K562 (cell line): ENCODE measurements around the gene BGN. TPM values are rescaled to one million over a fixed set of nuclear protein-coding genes. Genes with fewer than 3 reads are reported as not detected.

Source experiments
- ATAC-seq: fragments of 200-7000 bp; cut with Tn5 transposase; 3 replicates; pipeline ENCODE4 v1.9.1; 2020; ENCODE audit warnings: moderate library complexity
- BruUV-seq: library from RNA; stranded (reverse); fragments of 400-500 nt; replicated peaks from 2 replicates; lab custom pipeline; 2021; lab: Mats Ljungman, UMichigan
- CTCF ChIA-PET: fragments of 300-600 bp; formaldehyde crosslinking; extraction: SDS; loops from one replicate; lab custom pipeline; 2021; ENCODE audit warnings: low intra/inter-chr PET ratio; lab: Yijun Ruan, JAX
- POLR2A ChIA-PET: fragments of 300-600, 350-650 bp; sonication (Branson Sonifier 250); formaldehyde crosslinking; extraction: SDS; loops from one replicate; lab custom pipeline; 2021; ENCODE audit warnings: antibody characterized with exemption, inconsistent platforms; lab: Yijun Ruan, JAX
- DNase-seq, 4 experiments: peaks; one replicate each; pipeline versions ENCODE4 v3.0.0 to v3.0.0-alpha.2; 2011 to 2018; ENCODE audit warnings: low spot score in 3 of 4, mixed read lengths in 3 of 4; ENCODE audit errors: extremely low read depth in 1 of 4
- FAIRE-seq: peaks from 2 replicates; lab custom pipeline; 2011; peaks lifted over from hg19 to GRCh38; lab: Jason Lieb, UNC
- H2AFZ ChIP-seq: 2 replicates; pipeline ENCODE4 v1.6.0; 2011; ENCODE audit warnings: low read depth, low read length, control low read depth, inconsistent platforms
- H3K27ac ChIP-seq: fragments of 200-600 bp; 3 replicates; pipeline ENCODE4 v1.8.0; 2011; ENCODE audit warnings: low read depth, mild to moderate bottlenecking, control low read depth, inconsistent platforms, low read length, moderate library complexity, mixed read lengths; ENCODE audit errors: extremely low read depth
- H3K27me3 ChIP-seq, 2 experiments: fragments of 300-600 bp in 1 of 2; 2 replicates in 1 of 2; 3 replicates in 1 of 2; pipeline versions ENCODE4 v1.6.0 to v1.8.0; 2011; ENCODE audit warnings: inconsistent platforms in 2 of 2, low read length in 2 of 2, mild to moderate bottlenecking in 1 of 2, mixed read lengths in 1 of 2, moderate library complexity in 1 of 2; ENCODE audit not compliant: control insufficient read depth in 2 of 2, insufficient read depth in 2 of 2
- H3K36me3 ChIP-seq: fragments of 300-600 bp; 3 replicates; pipeline ENCODE4 v1.8.0; 2011; ENCODE audit warnings: mild to moderate bottlenecking, low read length, inconsistent platforms; ENCODE audit not compliant: control insufficient read depth, insufficient read depth
- H3K4me1 ChIP-seq, 2 experiments: fragments of 200-600 bp in 1 of 2; replicated peaks in 1 of 2; 2 replicates in 1 of 2; 3 replicates in 1 of 2; pipeline versions ENCODE4 v1.5.1 to v1.8.0; 2011; ENCODE audit warnings: inconsistent platforms in 2 of 2, low read length in 2 of 2, mild to moderate bottlenecking in 1 of 2, mixed read lengths in 1 of 2, moderate library complexity in 1 of 2; ENCODE audit not compliant: control insufficient read depth in 2 of 2, insufficient read depth in 2 of 2
- H3K4me2 ChIP-seq: 2 replicates; pipeline ENCODE4 v1.6.1; 2011; ENCODE audit warnings: low read length, control low read depth, inconsistent platforms, mixed read lengths; ENCODE audit not compliant: insufficient read depth
- H3K4me3 ChIP-seq: fragments of 200-600 bp; sonication (generic), shearing (Covaris generic); 2 replicates; pipeline ENCODE4 v1.5.1; 2016; ENCODE audit warnings: control low read depth, inconsistent platforms
- H3K79me2 ChIP-seq: fragments of 200-600 bp; 3 replicates; pipeline ENCODE4 v1.8.0; 2011; ENCODE audit warnings: low read length, inconsistent platforms; ENCODE audit not compliant: control insufficient read depth, insufficient read depth
- H3K9ac ChIP-seq, 2 experiments: 2 replicates each; pipeline versions ENCODE4 v1.6.0 to v1.6.1; 2011; ENCODE audit warnings: low read depth in 2 of 2, low read length in 2 of 2, control low read depth in 1 of 2, inconsistent platforms in 1 of 2, mild to moderate bottlenecking in 1 of 2, mixed read lengths in 1 of 2; ENCODE audit not compliant: insufficient read depth in 1 of 2
- H3K9me1 ChIP-seq: one replicate; pipeline ENCODE4 v1.6.0; 2011; ENCODE audit warnings: inconsistent platforms, mild to moderate bottlenecking, low read length, moderate library complexity; ENCODE audit not compliant: control insufficient read depth, insufficient read depth
- H3K9me3 ChIP-seq: replicated peaks from 2 replicates; pipeline ENCODE4 v1.5.1; 2011; ENCODE audit warnings: low read depth, low read length, inconsistent platforms; ENCODE audit not compliant: control insufficient read depth, insufficient read depth
- H4K20me1 ChIP-seq: replicated peaks from 2 replicates; pipeline ENCODE4 v1.6.1; 2011; ENCODE audit warnings: low read length, inconsistent platforms, mixed read lengths; ENCODE audit not compliant: control insufficient read depth, insufficient read depth
- HNRNPK ChIP-seq: fragments of 200-400 bp; formaldehyde crosslinking; IDR thresholded peaks from one replicate; pipeline ENCODE4 v1.6.1; 2018; ENCODE audit warnings: mild to moderate bottlenecking, low read depth, low read length; ENCODE audit not compliant: poor library complexity, severe bottlenecking
- NCOA2 ChIP-seq, 2 experiments: fragments of 450-650 bp; IDR thresholded peaks; 2 replicates each; pipeline ENCODE4 v1.6.1; 2018; ENCODE audit warnings: mild to moderate bottlenecking in 2 of 2, moderate library complexity in 1 of 2; ENCODE audit not compliant: partially characterized antibody in 2 of 2
- PTTG1 ChIP-seq: fragments of 450-650 bp; IDR thresholded peaks from 2 replicates; pipeline ENCODE4 v1.6.1; 2016; ENCODE audit warnings: low read depth, mild to moderate bottlenecking, missing genetic modification characterization, missing compliant biosample characterization
- SOX6 ChIP-seq: fragments of 450-650 bp; IDR thresholded peaks from 2 replicates; pipeline ENCODE4 v1.6.1; 2014; ENCODE audit warnings: mild to moderate bottlenecking
- ZNF75A ChIP-seq: fragments of 450-650 bp; formaldehyde crosslinking; IDR thresholded peaks from 2 replicates; pipeline ENCODE4 v1.4.0; 2020; ENCODE audit warnings: mild to moderate bottlenecking
- ZNF76 ChIP-seq: fragments of 250-450 bp; sonication (Bioruptor Pico); IDR thresholded peaks from 2 replicates; pipeline ENCODE4 v1.4.0; 2020; ENCODE audit warnings: mild to moderate bottlenecking, moderate library complexity, borderline replicate concordance
- WGBS: fragments of 100-300 bp; shearing (Covaris generic); methylation state at CpG from one replicate; pipeline ENCODE4 v1.1.6; 2016; ENCODE audit warnings: low coverage, mixed read lengths; ENCODE audit not compliant: insufficient coverage; ENCODE audit errors: missing lambda C conversion rate; 5-methylcytosine and 5-hydroxymethylcytosine counted together
- in situ Hi-C: fragments of 300-500 bp; cut with MboI; formaldehyde crosslinking; loops from 4 replicates; pipeline ENCODE4 v1.15.0; 2018; ENCODE audit warnings: inconsistent platforms, mixed read lengths
- intact Hi-C: fragments of 100-400 bp; cut with micrococcal nuclease; formaldehyde crosslinking; loops from 2 replicates; pipeline ENCODE4 v1.14.2; 2022
- polyA plus RNA-seq, 8 experiments: library from polyadenylated mRNA; depleted of rRNA in 4 of 8; stranded (reverse) in 5 of 8; unstranded in 3 of 8; fragments of >200 nt; fragmentation: Nextera tagmentation in 2 of 8; fragmentation: Illumina TruSeq in 1 of 8; extraction: Ambion mirVana in 2 of 8; extraction: Trizol in 1 of 8; gene quantifications; 2 replicates each; pipeline versions ENCODE4 v1.2.1 to v1.2.3, GENCODE V29; 2011 to 2014; ENCODE audit warnings: inconsistent platforms in 1 of 8, missing spikeins in 1 of 8
- total RNA-seq, 7 experiments: library from RNA; depleted of rRNA in 6 of 7; stranded (reverse); fragments of >200 nt in 6 of 7; fragmentation: Illumina TruSeq in 2 of 7; extraction: Trizol in 2 of 7; gene quantifications; 2 replicates each; pipeline versions ENCODE4 v1.2.1 to v1.2.3, GENCODE V29; 2011 to 2021; ENCODE audit warnings: low replicate concordance in 1 of 7
- TF ChIP-seq, protein P1 (sequence below), 2 experiments: fragments of 450-650 bp in 1 of 2; sonication (generic) in 1 of 2; formaldehyde crosslinking in 1 of 2; IDR thresholded peaks; 2 replicates each; pipeline versions ENCODE4 v1.7.1 to v1.9.0; 2016 to 2022; ENCODE audit warnings: inconsistent platforms in 1 of 2, mild to moderate bottlenecking in 1 of 2, missing genetic modification reagents in 1 of 2

Gene BGN
- total and polyA plus RNA-seq, 9 of the 15 experiments (the other 6 are each of a cell fraction or from before 2014, with no cell fraction given) = 0.11 TPM; not detected in 8

DNA sequence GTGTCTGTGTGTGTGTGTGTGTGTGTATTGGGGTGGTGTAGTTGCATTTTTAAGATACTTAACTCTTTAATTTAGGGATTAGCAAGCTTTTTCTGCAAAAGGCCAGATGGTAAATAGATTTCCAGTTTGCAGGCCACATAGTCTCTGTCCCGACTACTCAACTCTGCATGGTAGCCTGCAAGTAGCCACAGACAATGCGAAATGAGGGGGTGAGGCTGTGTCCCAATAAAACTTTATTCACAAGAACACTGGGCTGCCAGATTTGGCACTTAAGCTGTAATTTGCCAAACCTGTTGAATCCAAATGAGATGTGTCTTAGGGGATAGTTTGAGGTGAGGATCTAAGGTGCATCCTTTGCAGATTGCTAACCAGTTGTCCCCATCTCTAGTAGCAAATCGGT, 29.5 kb downstream of the BGN start:
- in situ Hi-C loops = no loop called here
- H3K4me2 ChIP-seq = no peak overlapping the region
- H3K4me1 ChIP-seq = peaks cover 0 to 6% of the 10 kb centered on the region in 2 experiments; a peak in 2 of 5 replicates
- H3K9ac ChIP-seq = no peak overlapping the region
- intact Hi-C loops = no loop called here
- H3K9me3 ChIP-seq = no peaks in the 10 kb centered on the region
- peaks cover 25 to 78% of the 10 kb centered on the region in 2 experiments; a peak in 4 of 5 replicates for H3K27me3 ChIP-seq
- no peak for ATAC-seq
- no peak for FAIRE-seq
- TF ChIP-seq, protein P1, sequence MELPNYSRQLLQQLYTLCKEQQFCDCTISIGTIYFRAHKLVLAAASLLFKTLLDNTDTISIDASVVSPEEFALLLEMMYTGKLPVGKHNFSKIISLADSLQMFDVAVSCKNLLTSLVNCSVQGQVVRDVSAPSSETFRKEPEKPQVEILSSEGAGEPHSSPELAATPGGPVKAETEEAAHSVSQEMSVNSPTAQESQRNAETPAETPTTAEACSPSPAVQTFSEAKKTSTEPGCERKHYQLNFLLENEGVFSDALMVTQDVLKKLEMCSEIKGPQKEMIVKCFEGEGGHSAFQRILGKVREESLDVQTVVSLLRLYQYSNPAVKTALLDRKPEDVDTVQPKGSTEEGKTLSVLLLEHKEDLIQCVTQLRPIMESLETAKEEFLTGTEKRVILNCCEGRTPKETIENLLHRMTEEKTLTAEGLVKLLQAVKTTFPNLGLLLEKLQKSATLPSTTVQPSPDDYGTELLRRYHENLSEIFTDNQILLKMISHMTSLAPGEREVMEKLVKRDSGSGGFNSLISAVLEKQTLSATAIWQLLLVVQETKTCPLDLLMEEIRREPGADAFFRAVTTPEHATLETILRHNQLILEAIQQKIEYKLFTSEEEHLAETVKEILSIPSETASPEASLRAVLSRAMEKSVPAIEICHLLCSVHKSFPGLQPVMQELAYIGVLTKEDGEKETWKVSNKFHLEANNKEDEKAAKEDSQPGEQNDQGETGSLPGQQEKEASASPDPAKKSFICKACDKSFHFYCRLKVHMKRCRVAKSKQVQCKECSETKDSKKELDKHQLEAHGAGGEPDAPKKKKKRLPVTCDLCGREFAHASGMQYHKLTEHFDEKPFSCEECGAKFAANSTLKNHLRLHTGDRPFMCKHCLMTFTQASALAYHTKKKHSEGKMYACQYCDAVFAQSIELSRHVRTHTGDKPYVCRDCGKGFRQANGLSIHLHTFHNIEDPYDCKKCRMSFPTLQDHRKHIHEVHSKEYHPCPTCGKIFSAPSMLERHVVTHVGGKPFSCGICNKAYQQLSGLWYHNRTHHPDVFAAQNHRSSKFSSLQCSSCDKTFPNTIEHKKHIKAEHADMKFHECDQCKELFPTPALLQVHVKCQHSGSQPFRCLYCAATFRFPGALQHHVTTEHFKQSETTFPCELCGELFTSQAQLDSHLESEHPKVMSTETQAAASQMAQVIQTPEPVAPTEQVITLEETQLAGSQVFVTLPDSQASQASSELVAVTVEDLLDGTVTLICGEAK (IDR thresholded peaks at IDR 0.05) = peak; percentile 92
- TF ChIP-seq, protein P1 (CRISPR knock-in tag; IDR thresholded peaks at IDR 0.05) = peak; percentile 87
- no peak for TF ChIP-seq NCOA2 (IDR thresholded peaks at IDR 0.05; ENCODE audit: partially characterized antibody in 2 of 2)
- TF ChIP-seq ZNF75A (CRISPR knock-in tag) = no peak
- TF ChIP-seq SOX6 = no peak
- no peak for TF ChIP-seq HNRNPK
- TF ChIP-seq PTTG1 (tag) = no peak
- TF ChIP-seq ZNF76 (CRISPR knock-in tag) = no peak
- 0% methylated on average over 3 of the region's 3 CpGs for WGBS
- no peaks in the 10 kb centered on the region for H3K79me2 ChIP-seq
- POLR2A ChIA-PET = interaction anchor here (1.2 kb wide), 1 partner anchor 12 kb away, joined by 3 read pairs; no protein-coding TSS in a partner anchor
- BruUV-seq = no TSS peak
- H3K4me3 ChIP-seq = no peak overlapping the region
- no peaks in the 10 kb centered on the region for H3K9me1 ChIP-seq
- no peak for DNase-seq
- H3K36me3 ChIP-seq = no peaks in the 10 kb centered on the region
- H3K27ac ChIP-seq = no peak overlapping the region
- no peaks in the 10 kb centered on the region for H4K20me1 ChIP-seq
- CTCF ChIA-PET = no interaction called here
- H2AFZ ChIP-seq = no peak overlapping the region
